Effector memory CD8-positive, alpha-beta T cell (primary cell): ENCODE data around the gene FAM114A1.

ENCODE experiments used
- ATAC-seq: fragments of 150-1000 bp; cut with Tn5 transposase; replicated peaks from 2 replicates; pipeline ENCODE4 v1.10.0; 2021; ENCODE audit warnings: mild to moderate bottlenecking, moderate library complexity
- DNase-seq, 3 experiments: peaks; one replicate each; pipeline ENCODE4 v3.0.0; 2021
- H3K27ac Mint-ChIP-seq, 2 donors: one replicate each; pipeline ENCODE4 v1.8.0; 2022; ENCODE audit warnings: mild to moderate bottlenecking in 2 of 2, mixed read lengths in 2 of 2, moderate library complexity in 2 of 2
- H3K27me3 Mint-ChIP-seq, 2 donors: one replicate each; pipeline ENCODE4 v1.8.0; 2022; ENCODE audit warnings: mixed read lengths in 2 of 2
- H3K36me3 Mint-ChIP-seq: one replicate; pipeline ENCODE4 v1.8.0; 2022; ENCODE audit warnings: mild to moderate bottlenecking, moderate library complexity, mixed read lengths; ENCODE audit not compliant: insufficient read depth
- H3K4me1 Mint-ChIP-seq, 2 donors: one replicate each; pipeline ENCODE4 v1.8.0; 2022; ENCODE audit warnings: low read depth in 2 of 2, mixed read lengths in 2 of 2
- H3K4me3 Mint-ChIP-seq, 2 donors: one replicate each; pipeline ENCODE4 v1.8.0; 2022; ENCODE audit warnings: mild to moderate bottlenecking in 2 of 2, mixed read lengths in 2 of 2, moderate library complexity in 2 of 2
- H3K9me3 Mint-ChIP-seq, 2 donors: one replicate each; pipeline ENCODE4 v1.8.0; 2022; ENCODE audit warnings: mixed read lengths in 2 of 2

Gene FAM114A1

DNA sequence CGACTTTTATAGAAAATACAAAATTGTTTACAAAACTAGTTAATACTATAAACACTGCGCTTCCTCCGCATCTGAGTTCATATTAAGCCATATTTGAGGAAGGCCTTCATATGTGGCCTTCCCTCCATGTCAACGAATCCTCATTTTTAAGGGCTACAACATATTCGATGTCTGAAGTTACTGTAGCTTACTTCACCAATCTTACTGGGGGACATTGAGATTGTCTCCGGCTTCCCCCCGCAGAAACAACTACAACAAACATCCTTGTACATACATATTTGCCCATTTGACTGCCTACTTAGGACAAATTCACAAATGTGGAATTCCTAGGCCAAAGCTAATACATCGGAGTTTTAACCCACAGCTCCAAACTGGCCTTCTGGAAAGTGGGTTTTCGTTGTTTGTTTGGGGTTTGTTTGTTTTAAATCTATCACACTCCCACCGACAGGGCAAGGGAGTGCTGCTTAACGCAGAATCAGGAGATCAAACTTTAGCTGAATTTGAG is 581 bp upstream of the FAM114A1 start:
- DNase-seq (no peak), ATAC-seq (no peak)
- Mint-ChIP-seq H3K27ac (no peak overlapping the region), H3K4me3 (peak overlapping the region; percentile 27 to 51), H3K4me1 (peaks cover 0 to 2% of the 10 kb centered on the region in 2 donors), H3K36me3 (no peaks in the 10 kb centered on the region), H3K9me3 (no peaks in the 10 kb centered on the region), H3K27me3 (peaks cover 36 to 61% of the 10 kb centered on the region in 2 donors)

DNA sequence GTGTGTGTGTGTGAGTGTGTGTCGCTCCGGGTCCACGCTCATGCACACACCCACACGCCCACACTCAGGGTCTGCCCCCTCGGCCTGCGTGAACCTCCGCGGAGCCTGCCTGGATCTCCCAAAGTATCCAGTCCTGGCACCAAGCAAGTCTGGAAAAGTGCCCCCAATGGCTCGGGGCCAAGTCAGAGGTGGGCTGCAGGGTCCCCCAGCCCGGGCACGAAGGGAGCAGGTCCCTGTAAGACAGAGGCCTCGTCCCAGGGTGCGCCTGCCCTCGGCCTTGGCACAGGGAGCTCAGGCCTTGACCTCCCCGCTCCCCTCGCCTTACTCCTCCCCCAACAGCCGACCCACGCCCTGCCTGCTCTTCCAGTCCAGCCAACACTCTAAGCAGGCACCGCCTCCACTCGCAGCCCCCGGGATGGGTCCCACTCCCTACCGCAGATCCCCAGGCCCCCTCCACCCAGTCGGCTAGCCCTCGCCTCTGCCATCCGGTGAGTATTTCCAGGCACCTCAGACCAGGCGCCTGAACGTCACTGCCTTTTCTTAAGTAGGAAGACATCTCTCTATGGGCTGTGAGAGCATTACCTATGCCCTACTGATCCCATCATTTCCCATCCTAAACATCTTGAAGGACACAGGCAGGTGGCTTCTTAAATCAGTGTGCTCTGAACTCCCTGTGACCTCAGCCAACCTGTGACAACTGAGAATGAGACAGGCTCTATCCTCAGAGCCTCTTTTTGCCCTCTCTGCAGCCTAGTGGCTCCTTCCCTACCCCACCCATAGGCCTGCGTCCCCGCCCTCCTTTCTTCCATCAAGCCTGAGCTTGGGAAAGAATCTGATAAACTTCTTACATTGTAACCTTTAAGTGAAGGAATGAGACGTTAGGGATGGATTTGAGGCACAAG is 704 bp downstream of the FAM114A1 start:
- ATAC-seq: peak; percentile 21
- Mint-ChIP-seq H3K27ac (no peak overlapping the region), H3K36me3 (no peaks in the 10 kb centered on the region), H3K9me3 (no peaks in the 10 kb centered on the region), H3K4me3 (peak overlapping the region; percentile 63 to 68), H3K4me1 (peaks cover 0 to 2% of the 10 kb centered on the region in 2 donors), H3K27me3 (peaks cover 29 to 58% of the 10 kb centered on the region in 2 donors)
- DNase-seq: no peak

DNA sequence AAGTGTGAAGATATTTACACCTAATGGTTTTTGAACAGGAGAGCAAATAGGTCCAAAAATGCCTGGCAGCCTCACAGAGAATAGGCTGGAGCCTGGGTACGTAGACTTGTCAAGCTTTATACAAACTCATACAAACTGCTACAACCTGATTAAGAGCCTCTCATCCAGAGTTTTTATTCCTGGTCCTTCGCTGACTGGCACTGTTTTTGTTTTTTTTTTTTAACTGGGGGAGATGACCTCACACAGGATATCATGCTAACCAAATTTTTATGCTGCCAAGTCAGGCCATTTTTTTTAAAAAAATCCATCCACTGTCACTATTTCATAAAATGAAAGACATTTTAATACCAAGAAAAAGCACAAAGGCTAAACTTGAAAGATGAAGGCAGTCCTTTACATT is 1.9 kb downstream of the FAM114A1 start:
- H3K4me3 Mint-ChIP-seq: no peak overlapping the region
- ATAC-seq (no peak), DNase-seq (no peak)
- peaks cover 0 to 2% of the 10 kb centered on the region in 2 donors for H3K4me1 Mint-ChIP-seq
- H3K36me3 Mint-ChIP-seq: no peaks in the 10 kb centered on the region
- peaks cover 29 to 58% of the 10 kb centered on the region in 2 donors for H3K27me3 Mint-ChIP-seq
- H3K9me3 Mint-ChIP-seq: no peaks in the 10 kb centered on the region
- no peak overlapping the region for H3K27ac Mint-ChIP-seq

DNA sequence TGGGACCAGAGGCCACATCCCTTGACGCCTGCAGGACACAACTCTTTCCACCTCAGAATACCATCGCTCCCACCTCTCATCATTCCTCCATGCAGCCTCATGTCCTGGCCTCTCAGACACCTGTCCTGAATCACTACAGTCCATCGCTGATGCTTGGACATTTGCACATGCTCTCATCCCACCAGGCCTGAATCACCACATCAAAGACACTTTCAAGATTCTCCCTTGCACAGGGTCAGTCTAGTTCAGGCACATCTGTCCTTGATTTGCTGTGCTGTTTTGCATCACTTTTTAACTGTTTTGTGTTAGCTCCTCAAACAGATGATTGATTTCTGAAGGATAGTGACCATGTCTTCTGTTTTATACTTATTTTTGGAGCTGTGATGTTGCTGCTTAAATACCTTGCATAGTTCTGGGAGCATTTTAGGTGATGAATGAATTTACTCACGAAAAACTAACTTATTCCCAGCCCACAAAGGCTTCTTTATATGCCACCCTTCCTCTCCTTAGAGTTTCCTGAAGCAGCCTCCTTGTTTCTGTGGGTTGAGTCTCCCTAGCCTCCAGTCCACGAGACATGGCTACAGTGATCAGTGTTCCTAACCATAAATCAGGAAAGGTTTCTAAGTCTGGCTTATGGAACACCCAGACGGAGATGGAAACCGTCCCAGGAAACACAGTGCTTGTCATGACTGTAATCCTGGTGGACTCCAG is 2.6 kb downstream of the FAM114A1 start:
- no peak for DNase-seq
- Mint-ChIP-seq H3K4me1 (peaks cover 0 to 2% of the 10 kb centered on the region in 2 donors), H3K27me3 (peaks cover 34 to 60% of the 10 kb centered on the region in 2 donors), H3K36me3 (no peaks in the 10 kb centered on the region), H3K4me3 (no peak overlapping the region), H3K27ac (no peak overlapping the region), H3K9me3 (no peaks in the 10 kb centered on the region)
- no peak for ATAC-seq

DNA sequence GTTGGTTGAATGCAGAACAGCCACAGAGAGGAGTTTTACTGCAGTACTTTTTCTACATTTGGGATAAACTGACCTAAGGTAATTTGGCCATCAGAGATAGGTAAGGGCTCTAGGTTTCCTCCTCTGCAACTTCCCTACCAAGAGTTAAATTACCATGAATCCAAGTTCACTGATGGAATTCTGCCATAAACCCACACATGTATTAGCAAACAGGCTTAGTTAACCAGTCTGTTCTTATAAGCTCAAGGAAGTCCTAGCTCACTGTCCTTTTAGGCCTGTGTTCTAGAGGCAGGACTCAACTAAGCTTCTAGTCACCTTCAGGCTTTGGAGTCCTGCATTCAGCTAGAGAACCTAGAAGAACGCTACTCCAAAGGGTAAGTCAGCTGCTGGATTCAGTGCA is 4.0 kb downstream of the FAM114A1 start:
- Mint-ChIP-seq H3K9me3 (no peaks in the 10 kb centered on the region), H3K4me3 (no peak overlapping the region), H3K4me1 (peaks cover 0 to 2% of the 10 kb centered on the region in 2 donors), H3K36me3 (no peaks in the 10 kb centered on the region), H3K27me3 (peaks cover 44 to 61% of the 10 kb centered on the region in 2 donors), H3K27ac (no peak overlapping the region)
- ATAC-seq: no peak
- DNase-seq: no peak

DNA sequence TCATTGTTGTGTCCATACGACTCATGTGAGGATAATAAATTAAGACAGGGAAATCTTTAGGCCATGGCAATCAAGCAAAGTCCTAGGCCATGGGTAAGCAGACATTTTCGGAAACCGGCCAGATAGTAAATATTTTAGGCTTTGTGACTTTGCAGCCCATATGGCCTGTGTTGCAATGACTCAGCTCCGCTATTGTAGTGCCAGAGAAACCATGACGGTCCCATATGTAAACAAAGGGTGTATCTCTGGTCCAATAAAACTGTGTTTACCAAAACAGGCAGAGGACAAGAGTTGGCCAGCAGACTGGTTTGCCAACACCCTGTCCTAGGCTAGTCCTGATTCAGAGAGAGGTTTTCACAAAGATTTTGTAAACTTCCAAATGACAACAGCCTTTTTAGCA is 5.0 kb downstream of the FAM114A1 start:
- ATAC-seq: no peak
- Mint-ChIP-seq H3K27ac (no peak overlapping the region), H3K27me3 (peaks cover 55 to 64% of the 10 kb centered on the region in 2 donors), H3K36me3 (no peaks in the 10 kb centered on the region), H3K4me3 (no peak overlapping the region), H3K4me1 (peaks cover 0 to 2% of the 10 kb centered on the region in 2 donors), H3K9me3 (no peaks in the 10 kb centered on the region)
- no peak for DNase-seq

DNA sequence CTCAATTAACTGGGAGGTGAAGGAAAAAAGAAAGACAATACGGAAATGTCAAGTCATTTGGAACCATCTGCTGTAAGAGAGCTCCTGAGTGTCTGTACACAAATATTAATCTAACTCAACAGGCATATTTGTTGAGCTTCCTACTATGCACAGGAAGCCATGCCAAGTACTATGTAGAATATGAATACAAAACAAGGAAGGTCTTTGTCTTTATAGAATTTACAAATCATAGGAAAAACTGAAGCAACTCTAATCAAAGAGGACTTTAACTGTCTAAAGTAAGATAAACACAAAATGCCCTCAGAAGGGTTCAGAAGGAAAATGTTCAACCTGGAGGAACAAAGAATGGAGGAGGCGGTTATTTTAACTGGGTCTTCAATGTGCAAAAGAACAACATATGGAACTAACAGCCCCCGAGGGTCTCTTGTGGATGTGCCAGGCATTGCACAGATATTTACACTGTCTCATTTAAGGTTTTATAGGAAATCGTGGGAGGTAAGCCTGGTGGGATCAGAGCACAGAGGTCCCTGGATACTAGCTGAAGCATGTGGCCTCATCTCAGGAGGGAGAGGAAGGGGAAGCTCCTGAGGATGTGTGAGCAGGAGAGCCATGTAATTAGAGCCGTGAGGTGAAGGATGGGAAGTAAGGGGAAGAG is 5.8 kb downstream of the FAM114A1 start:
- H3K27ac Mint-ChIP-seq: no peak overlapping the region
- peaks cover 58 to 65% of the 10 kb centered on the region in 2 donors for H3K27me3 Mint-ChIP-seq
- H3K4me1 Mint-ChIP-seq: peaks cover 0 to 1% of the 10 kb centered on the region in 2 donors
- H3K9me3 Mint-ChIP-seq: no peaks in the 10 kb centered on the region
- ATAC-seq (no peak), DNase-seq (no peak)
- H3K4me3 Mint-ChIP-seq: no peak overlapping the region
- H3K36me3 Mint-ChIP-seq: no peaks in the 10 kb centered on the region

DNA sequence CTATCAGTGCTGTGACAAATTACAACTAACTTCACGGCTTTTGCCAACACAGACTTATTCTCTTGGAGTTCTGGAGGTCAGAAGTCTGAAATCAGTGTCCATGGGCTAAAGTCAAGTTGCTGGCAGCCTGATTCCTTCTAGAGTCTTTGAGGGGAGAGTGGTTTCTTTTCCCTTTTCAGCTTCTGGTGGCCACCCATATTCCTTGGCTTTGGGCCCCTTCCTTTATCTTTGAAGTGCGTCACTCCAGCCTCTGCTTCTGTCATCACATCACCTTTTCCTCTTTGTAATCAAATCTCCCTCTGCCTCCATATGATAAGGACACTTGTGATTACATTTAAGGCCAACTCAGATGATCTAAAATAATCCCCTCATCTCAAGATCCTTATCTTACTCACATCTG is 9.0 kb downstream of the FAM114A1 start:
- no peaks in the 10 kb centered on the region for H3K36me3 Mint-ChIP-seq
- H3K4me3 Mint-ChIP-seq: no peak overlapping the region
- H3K27ac Mint-ChIP-seq: no peak overlapping the region
- no peak for DNase-seq
- no peak for ATAC-seq
- H3K9me3 Mint-ChIP-seq: no peaks in the 10 kb centered on the region
- no peaks in the 10 kb centered on the region for H3K4me1 Mint-ChIP-seq
- H3K27me3 Mint-ChIP-seq: peaks cover 45 to 53% of the 10 kb centered on the region in 2 donors

DNA sequence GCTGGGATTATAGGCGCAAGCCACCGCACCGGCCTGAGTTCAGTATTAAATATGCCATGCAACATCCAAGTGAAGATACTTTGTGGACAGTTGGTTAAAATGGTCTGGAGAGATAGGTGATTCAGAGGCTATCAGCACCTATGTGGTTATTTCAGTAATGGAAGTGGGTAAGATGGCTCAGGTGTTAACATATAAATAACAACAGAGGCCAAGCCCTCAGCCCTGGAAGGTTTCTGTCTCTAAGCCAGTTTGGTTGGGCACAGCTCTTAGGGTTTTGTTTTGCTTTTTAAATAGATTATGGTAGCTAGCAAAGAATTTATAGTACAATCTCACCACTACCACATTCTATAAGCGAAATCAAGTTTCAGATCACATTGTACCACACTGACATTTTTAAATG is 16.6 kb downstream of the FAM114A1 start:
- no peaks in the 10 kb centered on the region for H3K9me3 Mint-ChIP-seq
- no peak overlapping the region for H3K4me3 Mint-ChIP-seq
- ATAC-seq (no peak), DNase-seq (no peak)
- H3K27ac Mint-ChIP-seq: no peak overlapping the region
- H3K4me1 Mint-ChIP-seq: no peaks in the 10 kb centered on the region
- H3K36me3 Mint-ChIP-seq: peaks cover 3% of the 10 kb centered on the region
- H3K27me3 Mint-ChIP-seq: no peaks in the 10 kb centered on the region

DNA sequence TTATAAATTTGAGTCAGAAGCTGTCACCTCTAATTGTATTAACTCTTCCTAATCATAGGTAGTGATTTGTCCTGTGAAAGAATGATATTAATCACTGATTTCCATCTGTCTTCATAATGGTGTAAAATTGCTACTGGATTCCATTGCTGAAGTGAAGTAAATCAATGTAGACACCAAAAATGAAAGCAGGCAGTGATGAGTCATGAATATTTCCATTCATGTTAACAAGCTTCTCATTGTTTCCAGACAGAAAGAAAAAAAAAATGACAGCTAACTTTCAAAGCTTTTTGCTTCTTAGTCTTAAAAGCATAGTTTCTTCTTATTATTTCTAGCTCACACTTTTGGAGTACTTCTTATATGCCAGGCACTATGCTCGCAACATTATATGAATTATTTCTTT is 21.5 kb downstream of the FAM114A1 start:
- Mint-ChIP-seq H3K36me3 (peaks cover 3% of the 10 kb centered on the region), H3K4me3 (no peak overlapping the region), H3K27me3 (no peaks in the 10 kb centered on the region), H3K4me1 (no peaks in the 10 kb centered on the region), H3K27ac (peak overlapping the region in 1 of 2 donors; percentile 28), H3K9me3 (no peaks in the 10 kb centered on the region)
- DNase-seq: no peak
- ATAC-seq: no peak

DNA sequence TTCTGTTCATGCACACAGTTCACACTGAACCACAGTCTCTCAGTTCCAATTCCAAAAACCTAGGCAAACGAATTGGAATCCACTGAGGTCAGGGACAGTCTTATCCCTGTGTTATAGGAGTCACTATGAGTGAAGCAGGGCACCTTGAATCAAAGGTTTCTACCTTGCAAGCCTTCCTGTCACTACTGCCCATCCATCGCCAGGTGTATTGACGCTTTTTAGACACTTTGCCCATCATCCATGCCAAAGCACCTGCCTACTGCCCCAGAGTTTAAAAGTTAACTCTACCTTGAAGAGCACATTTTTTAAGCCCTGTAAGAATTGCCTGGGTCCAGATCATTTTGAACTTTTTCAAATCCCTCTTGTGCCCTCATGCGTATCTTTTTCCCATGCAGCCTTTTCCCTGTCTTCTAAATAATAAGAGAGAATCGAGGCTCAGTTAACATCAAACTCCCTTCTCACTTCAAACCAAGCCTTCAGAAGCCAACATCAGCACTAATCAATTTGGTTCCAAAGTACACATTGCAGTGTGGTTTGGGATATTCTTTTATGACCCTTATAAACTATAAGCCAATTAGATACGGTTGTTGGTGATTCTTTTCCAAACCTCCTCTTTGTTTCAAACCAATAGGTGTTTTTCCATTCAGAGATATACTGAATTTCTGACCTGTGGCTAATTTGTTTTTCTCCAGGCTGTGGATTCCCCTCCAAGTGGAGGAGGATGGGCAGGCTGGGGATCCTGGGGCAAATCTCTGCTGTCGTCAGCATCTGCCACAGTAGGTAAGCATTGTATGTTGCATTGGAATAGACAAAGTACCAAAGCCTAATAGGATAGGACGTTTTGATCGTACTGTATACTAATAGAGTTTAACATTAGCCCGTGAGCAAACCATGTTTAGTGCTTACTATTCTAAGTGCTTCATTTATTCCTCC is 23.7 kb downstream of the FAM114A1 start:
- Mint-ChIP-seq H3K36me3 (peaks cover 3% of the 10 kb centered on the region), H3K27ac (no peak overlapping the region), H3K27me3 (peaks cover 14 to 19% of the 10 kb centered on the region in 2 donors), H3K9me3 (no peaks in the 10 kb centered on the region), H3K4me1 (no peaks in the 10 kb centered on the region), H3K4me3 (no peak overlapping the region)
- ATAC-seq (no peak), DNase-seq (no peak)

DNA sequence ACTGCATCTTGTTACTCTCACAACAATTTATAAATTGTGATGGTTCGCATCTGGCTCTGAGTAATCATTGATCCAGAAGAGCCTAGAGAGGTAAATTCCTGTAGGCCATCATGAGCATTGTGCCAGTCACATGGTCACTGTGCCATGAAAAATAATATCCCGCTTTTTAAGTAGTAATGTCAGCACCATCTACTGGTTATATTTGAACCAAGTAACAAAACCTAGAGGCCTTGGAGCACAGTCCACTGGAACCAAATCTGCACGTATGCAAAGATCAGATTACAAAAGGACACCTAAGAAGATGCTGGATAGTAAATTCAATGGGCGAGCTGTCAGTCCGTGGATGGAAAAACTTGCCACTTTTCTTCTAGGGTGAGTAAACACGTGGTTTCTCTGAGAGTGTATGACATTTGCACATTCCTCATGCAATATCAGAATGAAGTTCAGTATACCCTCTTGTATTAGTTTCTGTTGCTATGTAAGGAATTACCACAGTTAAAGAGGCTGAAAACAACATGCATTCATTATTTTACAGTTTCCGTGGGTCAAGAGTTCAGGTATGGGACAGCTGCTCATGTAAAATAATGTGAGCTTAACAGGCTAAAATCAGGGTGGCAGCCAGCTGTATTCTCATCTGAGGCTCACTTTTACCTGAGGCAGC is 26.8 kb downstream of the FAM114A1 start:
- ATAC-seq: no peak
- H3K36me3 Mint-ChIP-seq: no peaks in the 10 kb centered on the region

More for the DNA sequence above, 26.8 kb downstream of the FAM114A1 start:
- Mint-ChIP-seq H3K4me1 (no peaks in the 10 kb centered on the region), H3K27me3 (peaks cover 37 to 42% of the 10 kb centered on the region in 2 donors), H3K4me3 (no peak overlapping the region), H3K27ac (no peak overlapping the region), H3K9me3 (no peaks in the 10 kb centered on the region)
- no peak for DNase-seq
